NCI-H2107 (cell line): ENCODE measurements around the gene COPS9.

Experiments used
- DNase-seq: peaks from one replicate; lab custom pipeline; 2025; lab: John Stamatoyannopoulos, UW

Gene COPS9

DNA sequence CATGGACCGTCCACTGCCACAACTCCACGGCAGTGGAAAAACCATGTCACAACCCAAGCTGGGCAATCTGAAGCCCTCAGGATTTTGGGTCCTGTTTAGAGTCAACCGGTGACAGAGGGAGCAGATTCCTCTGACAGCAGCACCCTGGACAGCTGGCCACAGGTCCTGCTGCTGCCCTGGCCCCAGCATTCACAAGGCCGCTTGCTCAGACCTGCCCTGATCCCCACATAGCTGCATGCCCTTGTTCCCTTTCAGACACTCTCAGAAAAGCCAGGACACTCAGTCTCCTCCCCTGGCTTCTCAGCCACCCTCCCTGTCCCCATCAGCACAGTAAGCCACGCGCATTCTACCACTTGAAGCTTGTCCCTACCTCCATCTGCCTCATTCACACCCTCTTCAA, 1.6 kb downstream of the COPS9 start:
- no peak for DNase-seq

DNA sequence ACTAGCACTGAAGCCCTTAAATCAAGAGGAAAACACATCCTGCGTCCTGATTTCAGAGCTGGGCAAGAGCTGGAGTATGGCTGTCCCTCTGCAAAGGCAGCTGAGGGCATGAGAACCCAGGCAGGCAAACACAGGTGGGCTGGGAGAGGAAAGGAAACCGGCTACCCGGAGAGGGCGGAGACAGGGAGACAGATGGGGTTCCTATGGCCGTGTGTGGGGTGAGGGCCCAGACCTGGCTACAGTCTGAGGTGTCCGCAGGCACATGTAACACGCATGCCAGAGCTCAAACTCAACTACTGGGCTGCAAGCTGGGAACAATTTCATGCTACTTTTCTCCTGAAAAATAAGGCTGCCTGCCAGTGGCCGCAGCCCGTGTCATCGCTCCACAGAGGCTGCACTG, 2.7 kb downstream of the COPS9 start:
- no peak for DNase-seq

DNA sequence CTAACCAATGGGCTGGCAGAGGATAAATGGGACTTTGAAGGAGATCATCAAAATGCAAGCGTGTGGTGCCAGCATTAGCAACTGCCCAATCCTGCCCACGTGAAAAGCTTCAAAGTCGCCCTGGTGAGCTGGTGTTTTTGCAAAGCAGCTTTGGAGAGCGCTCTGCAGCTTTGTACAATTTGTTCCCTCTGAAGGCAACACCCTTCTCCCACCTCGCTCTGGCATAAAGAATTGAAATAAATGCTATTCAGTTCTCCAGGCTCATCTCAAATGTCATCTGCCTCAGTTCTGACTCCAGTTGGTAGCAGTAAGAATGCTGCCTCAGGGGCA, 3.5 kb downstream of the COPS9 start:
- DNase-seq, result no peak

DNA sequence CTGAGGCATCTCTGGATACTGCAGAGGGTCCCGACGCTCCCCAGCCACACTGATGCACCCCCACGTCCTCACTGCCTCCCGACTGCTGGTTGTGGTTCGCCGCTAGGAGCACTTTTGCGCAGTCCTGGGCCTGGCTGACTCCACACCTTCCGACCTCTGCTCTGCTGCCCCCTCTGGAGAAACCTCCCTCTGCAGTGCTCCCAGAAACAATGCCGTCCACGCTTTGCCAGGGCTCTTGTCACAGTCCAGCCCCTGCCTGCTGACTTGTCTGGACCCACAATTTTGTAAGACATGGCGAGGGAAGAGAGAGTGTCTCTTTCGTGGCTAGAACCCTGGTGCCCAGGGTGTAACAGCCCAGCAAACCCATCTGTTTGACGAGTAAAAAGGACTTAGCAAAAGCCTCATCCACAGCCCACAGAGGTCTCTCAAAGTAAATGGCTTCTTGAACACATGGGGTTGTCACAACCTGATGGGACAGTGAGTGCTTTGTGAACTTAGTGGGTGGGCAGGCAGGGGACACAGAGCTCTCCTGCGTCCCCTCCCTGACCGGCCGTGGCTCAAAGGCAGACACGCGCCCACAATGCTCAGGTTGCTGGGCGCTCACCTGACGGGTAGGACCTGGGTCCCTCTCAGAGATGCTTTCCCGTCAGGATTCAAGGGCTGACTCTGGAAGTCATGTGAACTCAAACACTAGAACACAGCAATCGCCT, 4.0 kb downstream of the COPS9 start:
- DNase-seq, result no peak

DNA sequence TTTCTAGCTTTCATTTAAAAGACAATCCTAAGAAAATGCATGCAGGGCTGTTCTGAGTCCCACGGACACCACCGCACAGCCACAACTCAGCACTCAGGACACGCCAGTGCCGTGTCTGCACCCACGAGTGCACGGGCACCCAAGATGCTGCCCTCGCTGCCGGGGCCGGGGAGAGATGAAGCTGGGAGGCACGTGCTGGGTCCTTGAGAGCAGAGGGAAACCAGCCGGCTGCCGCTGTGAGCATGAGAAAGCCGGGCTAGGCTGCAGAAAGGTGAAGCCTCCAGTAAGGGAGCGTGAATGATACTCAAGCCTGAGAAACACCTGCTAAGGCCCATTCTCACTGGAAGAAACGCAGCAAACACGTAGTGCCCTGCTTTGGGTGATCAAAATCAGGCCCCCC, 4.8 kb downstream of the COPS9 start:
- DNase-seq, result no peak

DNA sequence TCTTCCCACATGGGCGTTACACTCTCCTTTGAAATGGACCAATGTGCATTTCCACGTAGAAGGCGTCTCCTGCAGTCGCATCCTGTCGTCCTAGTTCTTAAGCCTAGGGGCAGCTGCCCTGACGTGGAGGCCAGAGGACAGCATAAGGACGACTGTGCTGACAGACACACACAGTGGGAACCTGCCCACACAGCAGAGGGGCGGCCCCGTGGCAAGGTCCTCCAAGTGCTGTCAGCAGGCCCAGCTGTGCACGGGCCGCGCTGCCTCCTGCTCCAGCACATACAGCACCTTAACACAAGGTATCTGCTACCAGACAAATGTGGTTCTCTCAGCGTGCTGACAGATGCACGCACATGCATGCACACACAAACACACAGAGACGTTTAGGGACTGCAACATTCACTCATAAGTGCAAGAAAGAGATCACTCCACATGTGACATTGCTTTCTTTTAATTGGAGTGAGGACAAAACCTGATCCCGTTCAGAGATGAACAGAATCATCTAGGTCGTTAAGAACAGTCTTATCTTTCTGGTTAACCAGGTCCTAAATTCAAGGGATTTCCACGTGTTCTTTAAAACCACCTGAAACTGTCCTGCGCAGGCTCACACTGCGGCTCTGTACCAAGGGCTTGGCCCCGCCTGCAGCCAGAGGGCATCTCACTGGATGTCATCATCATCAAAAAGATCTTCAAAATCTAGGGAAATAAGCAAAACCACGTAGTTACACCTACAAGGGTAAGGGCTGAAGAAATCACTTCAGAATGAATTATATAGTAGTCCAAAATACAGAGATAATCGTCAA, 5.5 kb downstream of the COPS9 start:
- no peak for DNase-seq

DNA sequence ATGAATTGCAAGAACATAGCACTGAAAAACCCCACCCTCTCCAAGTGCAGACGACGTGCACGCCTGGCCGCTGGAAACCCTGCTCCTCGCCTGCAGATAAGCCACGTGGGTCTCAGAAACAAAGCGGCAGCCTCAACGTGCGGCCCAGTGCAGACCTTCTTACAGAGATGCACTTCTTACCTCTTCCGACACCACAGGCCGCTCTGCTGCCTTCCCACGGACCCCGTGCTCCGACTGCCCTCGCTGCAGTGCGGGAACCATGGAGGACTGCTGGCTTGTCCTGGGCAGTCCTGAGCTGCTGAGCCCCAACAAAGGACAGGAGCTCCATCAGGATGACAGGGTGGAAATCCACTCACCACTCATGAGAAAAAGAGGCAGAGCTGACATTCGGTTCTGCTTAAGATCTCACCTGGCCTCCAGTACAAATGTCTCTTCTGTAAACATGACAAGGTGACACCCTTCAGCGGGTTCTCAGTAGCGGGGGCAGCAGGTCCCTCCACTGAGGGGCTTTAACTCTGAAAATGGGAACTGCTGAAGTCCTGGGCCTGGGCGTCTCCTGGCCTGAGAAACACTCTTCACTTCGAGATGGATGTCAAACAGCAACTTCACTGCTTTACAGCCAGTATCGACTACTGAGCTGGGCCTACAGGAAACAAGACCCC, 6.2 kb downstream of the COPS9 start:
- no peak for DNase-seq

DNA sequence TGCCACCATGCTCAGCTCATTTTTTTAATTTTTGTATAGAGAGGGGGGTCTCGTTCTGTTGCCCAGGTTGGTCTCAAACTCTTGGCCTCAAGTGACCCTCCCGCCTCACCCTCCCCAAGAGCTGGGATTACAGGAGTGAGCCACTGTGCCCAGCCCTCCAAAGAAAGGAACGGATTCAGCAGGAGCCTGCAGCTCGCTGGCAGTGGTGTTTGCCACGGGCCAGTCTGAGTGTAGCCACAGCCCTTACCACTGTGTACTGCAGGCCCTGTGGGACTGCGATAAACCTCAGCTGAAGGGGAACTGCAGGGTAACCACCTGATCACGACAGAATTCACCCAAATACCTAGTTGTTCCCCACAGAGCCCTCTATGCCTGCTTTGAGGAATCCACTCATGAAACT, 6.8 kb downstream of the COPS9 start:
- no peak for DNase-seq

DNA sequence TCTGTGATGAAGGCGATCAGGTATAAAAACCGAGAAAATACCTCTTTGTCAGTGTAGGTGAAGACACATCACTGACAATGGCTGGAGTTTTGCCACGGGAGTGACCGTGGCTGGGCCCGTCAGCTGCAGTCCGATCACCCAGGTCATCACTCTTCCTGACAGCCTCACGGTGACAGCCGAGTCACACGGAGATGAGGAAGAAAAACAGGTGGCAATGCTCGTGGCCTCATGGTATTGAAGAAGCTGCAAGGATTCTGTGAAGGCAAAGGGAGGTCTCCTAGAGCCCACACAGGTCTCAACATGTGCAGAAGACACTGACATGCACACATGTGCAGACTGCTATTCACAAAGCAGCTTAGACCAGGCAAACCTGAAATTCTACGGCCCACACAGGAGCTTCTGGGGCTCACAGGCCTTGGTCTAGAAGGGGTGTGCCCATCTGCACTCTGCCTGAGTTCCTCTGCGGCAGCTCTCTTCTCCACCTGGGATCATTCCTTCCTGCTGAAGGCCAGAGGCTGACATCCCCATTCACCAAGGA, 7.4 kb downstream of the COPS9 start:
- DNase-seq, result no peak

DNA sequence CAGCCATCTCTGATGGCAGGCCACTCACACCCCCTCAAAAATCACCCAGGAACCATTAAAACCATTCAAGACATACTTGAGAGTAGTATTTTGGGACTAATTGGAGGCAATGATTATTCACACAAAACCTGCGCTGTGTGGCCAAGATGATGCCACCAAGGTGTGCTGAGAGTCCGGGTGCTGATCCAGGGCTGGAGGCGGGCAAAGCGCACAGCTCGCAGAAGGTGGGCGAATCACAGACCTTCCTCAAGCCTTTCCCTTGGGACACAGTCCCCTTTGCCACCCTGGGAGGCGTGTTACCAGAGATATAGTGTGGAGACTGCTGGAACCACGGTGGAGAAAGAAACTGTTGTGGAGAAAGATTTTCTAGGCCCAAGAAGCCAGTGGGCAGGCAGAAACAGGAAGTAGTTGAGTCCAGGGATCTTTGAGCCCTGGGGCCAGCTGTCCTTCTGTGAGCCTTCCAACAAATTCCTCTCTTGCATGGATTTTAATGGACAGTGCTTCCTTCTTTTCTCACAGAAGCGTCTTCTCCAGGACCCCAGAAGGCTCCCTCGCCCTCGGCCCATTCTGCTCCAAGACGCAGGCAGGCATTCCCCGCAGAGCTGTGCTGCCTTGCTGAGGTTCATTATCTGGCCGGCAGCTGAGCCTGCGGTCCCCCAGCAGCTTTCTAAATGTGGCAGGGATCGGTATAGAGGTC, 8.0 kb downstream of the COPS9 start:
- DNase-seq, result no peak

DNA sequence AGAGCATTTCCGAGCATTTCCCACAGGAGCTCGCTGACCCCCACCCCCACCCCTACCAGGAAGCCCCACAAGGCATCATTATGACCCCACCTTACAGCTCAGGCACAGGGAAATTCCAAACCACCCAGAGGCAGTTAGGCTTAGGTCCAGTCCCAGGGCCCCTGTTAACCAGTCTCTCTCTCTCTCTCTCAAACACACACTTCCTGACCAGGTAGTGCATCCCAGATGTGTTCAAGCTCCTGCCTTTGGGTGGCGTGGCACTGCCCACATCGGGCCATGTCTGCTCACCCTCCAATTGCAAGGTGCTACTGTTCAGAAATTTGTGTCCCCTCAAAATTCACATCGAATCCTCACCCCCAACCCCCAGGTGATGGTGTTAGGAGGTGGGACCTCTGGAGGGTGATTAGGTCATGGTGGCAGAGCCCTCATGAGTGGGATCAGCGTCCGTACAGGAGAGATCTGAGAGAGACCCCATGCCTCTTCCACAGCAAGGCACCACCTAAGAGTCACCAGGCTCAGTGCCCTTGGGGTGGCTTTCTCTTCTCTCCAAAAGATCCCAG, 8.8 kb downstream of the COPS9 start:
- no peak for DNase-seq

DNA sequence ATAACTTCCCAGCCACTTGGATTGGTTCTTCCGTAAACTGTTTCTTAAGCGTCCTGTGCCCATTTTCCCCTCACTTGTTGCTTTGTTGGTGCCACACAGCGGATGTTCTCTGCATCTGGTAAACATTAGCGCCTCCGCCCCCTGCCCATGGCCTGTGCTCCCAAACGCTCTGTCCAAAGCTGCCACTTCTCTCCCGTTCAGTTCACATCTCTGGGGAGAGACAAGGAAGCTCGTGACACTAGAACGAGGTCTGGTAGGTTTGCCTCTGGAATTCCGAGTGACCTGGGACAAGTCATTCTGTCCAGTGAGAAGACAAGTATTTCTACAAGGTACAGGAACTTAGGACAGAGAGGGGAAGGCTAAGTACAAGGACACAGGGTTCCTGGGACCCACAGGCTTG, 9.4 kb downstream of the COPS9 start:
- no peak for DNase-seq

DNA sequence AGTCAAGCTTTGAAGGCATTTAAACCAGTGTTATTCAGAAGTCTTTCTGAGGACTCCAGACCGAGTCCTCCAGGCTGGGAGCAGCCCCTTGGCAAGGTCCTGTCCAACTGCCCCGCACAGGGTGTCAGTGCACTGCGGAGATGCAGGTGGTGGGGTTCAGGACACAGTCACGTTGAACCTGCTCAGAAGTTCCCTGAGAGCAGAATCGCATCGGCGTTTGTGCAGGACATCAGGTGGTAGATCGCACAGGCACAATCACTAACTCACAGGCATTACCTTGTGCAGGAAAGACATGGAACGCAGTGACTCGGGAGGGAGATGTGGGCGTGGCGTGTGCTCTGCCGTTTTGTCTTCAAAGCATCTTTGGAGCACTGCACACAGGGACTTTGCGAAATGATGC, 10.4 kb downstream of the COPS9 start:
- no peak for DNase-seq

DNA sequence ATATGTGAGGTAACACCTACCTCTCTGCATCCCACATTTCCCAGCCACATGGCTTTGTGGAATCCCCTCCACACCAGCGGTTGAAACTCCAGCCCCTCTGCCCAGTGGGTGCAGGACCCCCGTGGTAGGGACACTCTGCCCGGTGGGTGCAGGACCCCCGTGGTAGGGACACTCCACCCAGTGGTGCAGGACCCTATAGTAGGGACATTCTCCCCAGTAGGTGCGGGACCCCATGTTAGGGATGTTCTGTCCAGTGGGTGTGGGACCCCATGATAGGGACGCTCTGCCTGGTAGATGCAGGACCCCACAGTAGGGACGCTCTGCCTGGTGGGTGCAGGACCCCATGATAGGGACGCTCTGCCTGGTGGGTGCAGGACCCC, 11.5 kb downstream of the COPS9 start:
- no peak for DNase-seq

DNA sequence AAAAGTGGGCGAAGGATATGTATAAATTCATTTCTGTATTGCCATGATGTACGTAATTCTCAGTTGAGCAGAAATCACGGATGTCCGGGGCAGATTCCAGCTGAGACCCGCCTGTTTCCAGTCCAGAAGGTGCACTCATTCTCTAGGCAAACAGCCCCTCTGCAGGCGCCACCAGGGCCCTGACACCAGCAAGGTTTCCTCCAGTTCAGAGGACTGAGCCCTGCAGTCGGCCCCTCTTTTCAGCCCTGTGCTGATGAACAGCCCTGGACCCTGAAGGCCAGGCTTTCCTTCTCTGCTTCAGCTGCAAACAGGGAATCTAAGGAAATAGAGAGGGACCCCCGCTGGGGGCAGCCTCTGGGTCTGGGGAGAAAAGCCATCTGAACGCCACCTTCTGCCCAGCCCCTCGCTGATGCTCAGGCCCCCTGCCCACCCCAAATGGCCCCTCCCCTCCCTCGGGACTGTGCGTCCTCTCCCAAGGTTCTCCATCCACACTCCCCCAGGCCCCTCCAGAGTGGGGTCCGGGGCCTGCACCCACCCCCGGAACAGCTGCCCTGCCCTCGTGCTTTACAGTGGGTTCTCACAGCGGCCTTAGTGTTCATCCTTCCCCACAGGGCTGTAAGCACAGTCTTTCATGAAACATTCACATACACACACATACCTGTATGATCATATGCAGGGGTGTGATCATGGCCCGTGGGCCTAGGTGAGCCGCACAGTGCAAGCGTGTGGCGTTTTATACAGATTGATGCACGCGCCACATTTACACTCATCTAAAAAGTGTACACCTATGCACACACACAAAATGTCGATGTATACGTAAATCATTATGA, 12.1 kb downstream of the COPS9 start:
- no peak for DNase-seq

DNA sequence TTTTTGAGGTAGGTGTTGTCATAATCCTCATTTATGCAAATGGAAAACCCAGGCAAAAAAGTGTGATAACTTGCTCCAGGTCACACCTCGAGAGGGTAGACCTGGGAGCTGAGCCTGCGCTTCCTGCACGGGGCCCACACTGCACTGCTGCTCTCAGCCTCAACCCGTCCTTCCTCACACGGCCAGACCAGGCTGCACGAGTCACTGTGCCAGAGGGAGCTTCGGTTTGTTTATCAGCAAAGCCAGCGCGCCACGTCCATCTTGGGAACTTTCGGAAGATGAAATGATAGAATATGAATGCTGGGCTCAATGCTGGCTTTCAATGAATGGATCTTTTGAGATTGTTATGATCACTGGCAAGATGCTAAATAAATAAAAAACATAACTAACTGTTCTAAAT, 14.4 kb downstream of the COPS9 start:
- DNase-seq, result no peak

DNA sequence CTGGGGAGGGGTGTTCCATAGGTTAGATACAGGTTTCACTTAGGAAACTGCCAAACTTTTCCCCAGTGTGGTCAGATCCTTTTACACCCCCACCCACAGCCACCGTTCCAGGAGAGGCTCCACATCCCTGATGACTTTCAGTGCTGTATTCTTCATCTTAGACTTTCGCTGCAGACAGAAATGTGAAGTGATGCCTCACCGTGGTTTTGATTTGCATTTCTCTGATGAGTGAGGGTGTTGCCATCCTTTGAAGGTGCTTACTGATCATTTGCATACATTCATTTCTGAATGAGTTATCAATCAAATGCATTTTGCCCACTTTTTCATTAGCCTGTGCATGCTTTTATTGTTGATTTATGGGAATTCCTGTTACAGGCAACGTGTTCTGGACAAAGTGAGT, 14.9 kb downstream of the COPS9 start:
- DNase-seq, result no peak

DNA sequence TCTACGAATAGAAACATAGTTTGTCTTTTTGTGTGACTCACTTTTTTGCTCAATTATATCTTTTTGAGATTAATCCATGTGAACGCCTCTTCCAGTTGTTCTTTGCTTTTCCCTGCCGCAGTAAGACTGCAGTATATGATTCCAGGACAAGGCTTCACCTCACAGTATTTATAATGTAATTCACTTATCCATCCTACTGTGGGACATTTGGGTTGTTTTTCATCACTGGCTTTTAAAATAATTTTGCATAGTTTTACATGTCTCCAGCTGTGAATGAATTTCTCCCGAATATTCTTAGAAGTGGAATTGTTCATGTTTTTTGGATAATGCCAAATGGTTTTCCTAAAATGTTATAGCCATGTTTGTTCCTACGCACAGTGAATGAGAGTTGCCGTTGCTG, 21.9 kb downstream of the COPS9 start:
- DNase-seq, result no peak

DNA sequence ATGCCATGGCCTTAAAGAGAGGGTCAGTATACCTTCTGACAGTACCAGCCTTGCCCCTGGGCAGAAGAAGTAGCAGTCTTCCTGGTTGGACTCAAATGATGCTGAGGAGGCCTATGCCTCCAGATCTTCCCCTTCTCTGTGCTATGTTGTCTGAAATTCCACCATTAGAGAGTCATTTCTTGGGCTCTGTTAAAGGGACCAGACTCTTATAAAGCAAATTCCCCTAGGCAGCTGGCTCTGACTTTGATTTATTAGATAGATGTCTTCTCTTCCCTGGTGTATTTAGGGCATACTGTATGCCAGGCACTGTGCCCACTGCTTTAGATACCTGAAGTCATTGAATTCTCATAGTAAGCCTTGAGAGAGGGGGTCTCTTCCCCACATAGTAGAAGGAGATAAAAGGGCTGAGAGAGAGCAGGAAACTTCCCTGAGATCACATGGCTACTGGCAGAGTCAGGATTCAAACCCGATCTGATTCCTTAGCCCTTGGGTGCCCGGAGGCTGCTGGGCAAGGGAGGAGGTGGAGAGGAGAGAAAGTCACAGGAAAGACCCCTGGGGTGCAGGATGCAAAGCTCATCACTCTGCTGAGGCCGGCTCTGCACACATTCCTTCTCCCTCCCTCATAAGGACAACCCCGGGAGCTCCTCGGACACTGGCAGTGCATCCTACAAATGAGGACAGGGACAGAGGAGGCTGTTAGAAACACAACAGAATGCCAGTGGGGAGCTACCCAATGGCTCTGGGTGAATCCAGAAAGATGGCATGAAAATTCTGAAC, 23.0 kb downstream of the COPS9 start:
- DNase-seq, result no peak

DNA sequence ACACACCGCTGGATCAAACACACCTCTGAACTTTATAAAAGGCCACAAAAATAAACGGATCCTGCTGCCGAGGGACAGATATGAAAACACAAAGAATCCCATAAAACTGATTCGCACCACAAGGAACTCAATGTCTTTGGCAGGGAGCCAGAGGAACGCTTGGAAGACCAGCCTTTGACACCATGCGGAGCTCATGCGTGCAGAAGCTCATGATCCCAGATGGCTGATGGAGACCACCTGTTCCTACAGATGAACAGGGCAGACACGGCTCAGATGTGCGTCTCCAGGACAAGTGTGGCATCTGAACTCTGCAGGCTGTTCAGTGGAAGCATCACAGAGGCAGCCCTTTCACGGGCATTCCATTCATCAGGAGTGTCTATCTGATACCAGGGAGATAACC, 24.9 kb downstream of the COPS9 start:
- DNase-seq, result no peak

DNA sequence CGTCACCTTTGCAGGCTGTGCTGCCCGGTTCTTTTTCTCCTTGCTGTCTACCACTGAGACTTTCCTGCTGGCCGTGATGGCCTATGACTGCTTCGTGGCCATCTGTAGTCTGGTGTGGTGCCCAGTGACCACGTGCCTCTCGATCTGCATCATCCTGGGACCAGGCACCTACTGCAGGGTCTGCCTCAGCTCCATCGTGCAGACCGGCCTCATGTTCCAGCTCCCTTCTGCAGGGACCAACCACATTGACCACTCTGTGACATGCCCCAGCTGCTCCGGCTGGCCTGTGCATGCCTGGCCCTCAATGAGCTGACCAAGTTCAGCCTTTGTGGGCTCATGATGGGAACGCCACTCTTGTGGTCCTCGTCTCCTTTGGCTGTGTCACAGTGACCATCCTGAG, 26.7 kb downstream of the COPS9 start:
- DNase-seq, result no peak
